Hypothalamus (tissue), 51 donors: ENCODE measurements around the gene MAD1L1.
"Not testable (repeated sequence)": the region's sequence is repeated elsewhere in the genome, so short reads cannot be mapped to it uniquely, and the experiment has no call there.

Experiments
- DNase-seq, 51 donors: peaks; one replicate each; lab custom pipeline; 2025; lab: John Stamatoyannopoulos, UW

The MAD1L1 gene

GRCh38 chr7:2043316-2044039, 189.3 kb downstream of the MAD1L1 start:
- DNase-seq, result no peak

- no peak for DNase-seq
Observed at GRCh38 chr7:2042650-2043049, 190.1 kb downstream of the MAD1L1 start.

- DNase-seq, result no peak
Observed at GRCh38 chr7:2041496-2042367, 191.0 kb downstream of the MAD1L1 start.

GRCh38 chr7:2040893-2041270, 191.9 kb downstream of the MAD1L1 start:
- DNase-seq, result no peak

GRCh38 chr7:2040201-2040892, 192.4 kb downstream of the MAD1L1 start:
- no peak for DNase-seq

- DNase-seq, result no peak
Observed at GRCh38 chr7:2038931-2039728, 193.6 kb downstream of the MAD1L1 start.

GRCh38 chr7:2037808-2038522, 194.8 kb downstream of the MAD1L1 start:
- no peak for DNase-seq

GRCh38 chr7:2037301-2037807, 195.4 kb downstream of the MAD1L1 start:
- no peak for DNase-seq

- DNase-seq, result no peak
Observed at GRCh38 chr7:2036786-2037185, 196.0 kb downstream of the MAD1L1 start.

GRCh38 chr7:2036201-2036600, 196.5 kb downstream of the MAD1L1 start:
- not testable (repeated sequence) for DNase-seq

- no peak for DNase-seq
Observed at GRCh38 chr7:2034291-2035201, 198.2 kb downstream of the MAD1L1 start.

- no peak for DNase-seq
Observed at GRCh38 chr7:2033586-2034135, 199.1 kb downstream of the MAD1L1 start.

GRCh38 chr7:2032876-2033407, 199.8 kb downstream of the MAD1L1 start:
- DNase-seq, result no peak

GRCh38 chr7:2032030-2032875, 200.5 kb downstream of the MAD1L1 start:
- peak in 1 of 51 donors; percentile 7 for DNase-seq

GRCh38 chr7:2031451-2031845, 201.3 kb downstream of the MAD1L1 start:
- DNase-seq, result no peak

GRCh38 chr7:2030475-2031450, 202.0 kb downstream of the MAD1L1 start:
- no peak for DNase-seq
